ENCODE results near the gene NXPE2.
"Not testable (repeated sequence)": the region's sequence is repeated elsewhere in the genome, so short reads cannot be mapped to it uniquely, and the experiment has no call there.

The NXPE2 gene

DNA sequence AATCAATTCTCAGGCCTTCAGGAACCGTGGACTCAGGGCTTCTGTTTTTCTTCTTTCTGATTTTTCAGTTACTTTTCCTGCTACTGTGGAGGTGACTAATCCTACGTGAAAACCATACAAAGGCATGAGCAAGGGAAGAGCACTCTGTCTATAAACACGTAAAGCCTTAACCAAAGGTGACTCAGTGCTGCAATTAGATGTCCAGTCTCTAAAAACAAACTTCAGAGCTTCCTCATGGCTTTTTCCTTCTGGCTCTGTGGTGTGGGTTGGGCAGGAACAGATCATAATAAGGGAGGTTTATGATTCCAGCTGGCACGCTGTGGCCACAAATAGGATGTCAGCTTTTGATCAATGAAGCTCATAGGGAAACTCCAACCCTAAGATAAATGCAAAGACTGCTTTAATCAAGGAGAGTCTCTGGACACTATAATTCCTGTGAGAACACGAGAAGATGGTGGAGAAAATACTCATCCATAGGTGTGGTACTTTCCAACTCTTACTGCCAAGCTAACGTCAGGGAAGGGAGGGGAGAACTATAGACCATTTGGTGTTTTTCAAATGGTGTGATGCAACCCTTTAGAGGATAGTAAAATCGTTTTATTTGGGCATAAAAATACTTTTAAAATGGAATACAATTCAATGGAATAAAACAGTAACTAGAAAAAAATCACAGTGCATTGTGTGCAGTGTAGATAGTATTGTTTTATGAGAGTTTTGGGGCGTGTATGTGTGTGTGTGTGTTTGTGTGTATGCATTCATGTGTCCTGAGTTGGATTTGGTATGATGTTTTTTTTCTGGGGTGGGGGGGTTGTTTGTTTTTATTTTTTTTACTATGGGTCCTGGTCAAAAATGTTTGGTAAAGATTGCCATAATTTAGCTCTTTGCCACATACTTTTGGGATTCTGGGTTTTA is at the start of gene NXPE2:
Gene NXPE2, plus strand, starts transcription at position 403 of the 912 bp plus-strand sequence. Its CDS starts 49 bp downstream, at position 452.
- no peak for DNase-seq

DNA sequence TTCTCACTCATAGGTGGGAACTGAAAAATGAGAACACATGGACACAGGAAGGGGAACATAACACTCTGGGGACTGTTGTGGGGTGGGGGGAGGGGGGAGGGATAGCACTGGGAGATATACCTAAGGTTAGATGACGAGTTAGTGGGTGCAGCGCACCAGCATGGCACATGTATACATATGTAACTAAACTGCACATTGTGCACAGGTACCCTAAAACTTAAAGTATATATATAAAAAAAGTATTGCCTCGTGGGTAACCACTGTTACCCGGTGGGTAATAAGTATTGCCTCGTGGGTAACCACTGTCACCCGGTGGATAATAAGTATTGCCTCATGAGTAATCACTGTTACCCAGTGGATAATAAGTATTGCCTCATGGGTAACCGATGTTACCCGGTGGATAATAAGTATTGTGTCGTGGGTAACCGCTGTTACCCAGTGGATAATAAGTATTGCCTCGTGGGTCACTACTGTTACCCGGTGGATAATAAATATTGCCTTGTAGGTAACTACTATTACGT is 46.8 kb upstream of the NXPE2 start:
- DNase-seq = not testable (repeated sequence)

DNA sequence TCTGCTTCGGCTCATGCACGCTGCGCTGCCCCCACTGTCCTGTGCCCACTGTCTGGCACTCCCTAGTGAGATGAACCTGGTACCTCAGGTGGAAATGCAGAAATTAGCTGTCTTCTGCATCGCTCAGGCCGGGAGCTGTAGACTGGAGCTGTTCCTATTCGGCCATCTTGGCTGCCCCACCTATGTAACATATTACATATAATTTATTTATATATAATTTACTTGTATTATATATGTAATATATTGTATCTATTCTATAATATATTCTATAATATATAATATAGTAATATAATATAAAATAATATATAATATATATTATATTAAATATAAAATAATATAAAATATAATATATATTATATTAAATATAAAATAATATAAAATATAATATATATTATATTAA is 38.9 kb upstream of the NXPE2 start:
- DNase-seq = not testable (repeated sequence)

DNA sequence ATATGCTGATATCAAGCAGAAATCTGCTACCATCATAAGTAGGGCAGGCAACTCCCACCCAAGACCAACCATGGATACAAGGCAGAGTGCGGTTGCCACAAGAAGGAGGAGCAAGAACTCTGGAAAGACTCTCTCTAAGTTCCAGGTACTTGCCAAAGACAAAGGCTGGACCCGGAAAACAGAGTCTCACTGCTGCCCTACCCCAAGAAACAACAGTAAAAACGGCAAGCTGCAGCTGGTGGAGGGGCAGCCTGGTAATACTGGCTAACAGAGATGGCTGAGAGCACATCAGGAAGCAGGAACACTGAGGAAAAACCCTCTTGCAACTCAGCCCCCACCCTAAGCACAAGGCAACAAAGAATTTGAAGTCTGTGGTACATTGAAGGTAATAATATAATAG is 27.7 kb upstream of the NXPE2 start:
- DNase-seq = no peak

DNA sequence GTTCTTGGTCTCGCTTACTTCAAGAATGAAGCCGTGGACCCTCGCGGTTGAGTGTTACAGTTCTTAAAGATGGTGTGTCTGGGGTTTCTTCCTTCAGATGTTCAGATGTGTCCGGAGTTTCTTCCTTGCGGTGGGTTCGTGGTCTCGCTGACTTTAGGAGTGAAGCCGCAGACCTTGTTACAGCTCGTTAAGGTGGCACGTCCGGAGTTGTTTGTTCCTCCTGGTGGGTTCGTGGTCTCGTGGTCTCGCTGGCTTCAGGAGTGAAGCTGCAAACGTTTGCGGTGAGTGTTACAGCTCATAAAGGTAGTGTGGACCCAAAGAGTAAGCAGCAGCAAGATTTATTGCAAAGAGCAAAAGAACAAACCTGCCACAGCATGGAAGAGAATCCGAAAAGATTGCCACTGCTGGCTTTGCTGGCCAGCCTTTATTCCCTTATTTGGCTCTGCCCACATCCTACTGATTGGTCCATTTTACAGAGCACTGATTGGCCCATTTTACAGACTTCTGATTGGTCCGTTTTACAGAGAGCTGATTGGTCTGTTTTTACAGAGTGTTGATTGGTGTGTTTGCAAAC is 27.1 kb upstream of the NXPE2 start:
- no peak for DNase-seq

DNA sequence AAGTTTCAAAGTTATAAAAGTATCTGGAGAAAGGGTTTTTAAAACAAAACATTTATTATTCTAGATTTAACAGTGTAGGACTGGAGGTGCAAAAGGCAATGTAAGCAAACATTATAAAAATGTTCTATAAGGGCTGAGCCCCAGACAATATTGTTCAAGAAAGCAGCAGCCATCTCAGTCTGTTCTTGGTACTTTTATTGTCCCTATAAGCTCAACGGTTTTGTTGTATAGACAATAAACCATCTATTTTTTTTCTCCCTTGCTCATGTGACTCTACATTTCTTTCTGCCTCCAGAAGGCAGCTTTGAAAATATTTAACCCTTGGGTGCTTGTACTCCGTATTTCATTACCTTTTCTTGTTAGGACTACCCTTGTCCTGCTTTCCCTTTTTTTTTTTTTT is 25.2 kb upstream of the NXPE2 start:
- DNase-seq = no peak

DNA sequence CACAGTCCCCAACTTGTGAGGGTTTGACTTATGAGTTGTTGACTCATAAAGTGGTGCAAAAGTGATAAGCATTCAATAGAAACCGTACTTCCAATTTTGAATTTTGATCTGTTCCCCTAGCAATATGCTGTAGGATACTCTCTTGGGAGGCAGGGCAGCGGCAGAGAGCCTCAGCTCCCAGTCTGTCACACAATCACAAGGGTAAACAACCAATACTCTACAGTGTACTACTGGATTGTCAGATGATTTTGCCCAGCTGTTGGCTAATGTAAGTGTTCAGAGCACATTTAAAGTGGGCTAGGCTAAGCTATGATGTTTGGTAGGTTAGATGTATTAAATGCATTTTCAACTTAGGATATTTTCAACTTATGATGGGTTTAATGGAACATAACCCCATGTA is 13.7 kb upstream of the NXPE2 start:
- no peak for DNase-seq

DNA sequence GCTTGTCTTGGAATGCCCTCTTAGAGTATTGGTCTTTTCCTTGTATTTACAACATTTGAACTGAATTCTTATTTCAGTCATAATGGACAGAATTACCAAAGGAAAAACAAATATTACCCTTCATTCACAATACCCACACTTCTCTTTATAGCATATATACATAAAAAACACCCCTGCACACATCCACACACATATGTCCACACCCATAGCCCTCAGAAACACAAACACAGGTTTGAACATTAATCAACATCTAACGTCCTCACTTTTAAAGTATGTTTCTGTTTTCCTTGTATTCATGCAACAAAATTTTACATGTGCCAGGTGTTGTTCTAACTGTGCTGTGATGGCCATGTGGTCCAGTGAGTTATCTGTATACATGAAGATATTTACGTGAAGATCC is 11.6 kb upstream of the NXPE2 start:
- no peak for DNase-seq

DNA sequence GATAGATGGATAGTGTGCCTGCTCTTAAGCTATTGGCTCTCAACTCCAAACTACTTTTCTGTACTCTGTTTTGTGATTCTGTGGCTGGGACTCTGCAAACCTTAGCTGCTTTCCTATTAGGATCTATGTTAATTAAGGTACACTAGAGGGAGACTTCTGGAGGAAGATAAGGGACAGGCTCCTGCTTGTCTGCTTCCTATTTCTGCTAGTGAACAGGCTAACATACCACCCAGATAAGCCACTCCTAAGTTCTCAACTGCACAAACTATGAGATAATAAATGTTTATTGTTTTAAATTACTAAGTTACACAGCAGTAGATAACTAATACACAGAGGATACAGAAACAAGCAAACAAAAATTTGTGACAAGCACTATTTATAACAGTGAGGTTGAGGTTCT is 10.2 kb upstream of the NXPE2 start:
- no peak for DNase-seq

DNA sequence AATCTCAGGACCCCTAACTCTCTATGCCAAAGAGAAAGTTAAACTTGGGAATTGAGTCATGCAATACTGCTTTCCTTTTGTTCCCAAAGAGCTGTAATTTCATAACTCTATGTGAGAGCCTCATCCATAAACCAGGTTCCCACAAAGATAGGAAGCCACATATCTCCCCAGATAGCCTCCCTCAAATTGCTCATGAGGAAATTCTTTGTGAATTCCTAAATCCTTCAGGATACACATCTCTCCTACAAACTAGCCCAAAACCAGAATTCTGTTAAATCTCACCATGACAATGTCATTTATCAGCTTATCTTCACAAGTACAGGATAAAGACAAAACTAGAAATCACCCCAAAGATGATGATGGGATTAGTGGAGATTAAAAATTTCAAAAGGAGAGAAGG is 4.7 kb upstream of the NXPE2 start:
- DNase-seq = no peak

DNA sequence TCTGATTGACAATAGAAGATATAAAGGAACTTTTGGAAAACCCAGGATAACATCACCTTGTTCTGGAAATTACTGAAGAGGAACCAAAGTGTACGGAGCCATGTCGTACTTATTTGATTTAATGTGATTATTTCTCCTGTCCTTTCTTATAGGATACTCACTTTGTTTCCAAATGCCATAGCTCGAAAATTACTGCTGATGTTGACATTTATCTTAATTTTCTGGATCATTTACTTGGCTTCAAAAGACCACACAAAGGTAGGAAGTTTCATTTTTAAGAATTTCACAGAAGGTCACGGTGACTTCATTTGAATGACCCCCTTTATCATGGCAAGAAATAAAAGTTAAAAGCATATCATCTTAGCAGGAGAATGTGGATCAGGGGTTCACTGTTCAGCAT is 1.2 kb downstream of the NXPE2 start:
- DNase-seq = no peak

DNA sequence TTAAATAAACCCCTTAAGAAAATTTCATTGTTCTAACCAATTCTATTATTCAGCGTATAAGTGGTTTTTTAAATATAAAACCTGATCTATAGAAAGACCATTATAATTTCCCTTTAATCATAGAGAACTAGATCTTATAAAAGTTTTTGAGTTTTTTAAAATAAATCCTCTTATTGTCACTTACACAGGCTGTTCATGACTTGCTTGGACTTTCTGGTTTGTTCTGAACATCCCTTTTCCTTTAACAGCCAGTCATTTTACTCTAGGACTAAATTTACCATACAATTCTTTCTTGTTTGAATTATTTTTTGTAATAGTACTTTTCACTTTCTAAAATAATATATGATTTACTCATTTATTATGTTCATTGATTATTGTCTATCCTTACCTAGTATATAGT is 4.7 kb downstream of the NXPE2 start:
- DNase-seq = no peak

DNA sequence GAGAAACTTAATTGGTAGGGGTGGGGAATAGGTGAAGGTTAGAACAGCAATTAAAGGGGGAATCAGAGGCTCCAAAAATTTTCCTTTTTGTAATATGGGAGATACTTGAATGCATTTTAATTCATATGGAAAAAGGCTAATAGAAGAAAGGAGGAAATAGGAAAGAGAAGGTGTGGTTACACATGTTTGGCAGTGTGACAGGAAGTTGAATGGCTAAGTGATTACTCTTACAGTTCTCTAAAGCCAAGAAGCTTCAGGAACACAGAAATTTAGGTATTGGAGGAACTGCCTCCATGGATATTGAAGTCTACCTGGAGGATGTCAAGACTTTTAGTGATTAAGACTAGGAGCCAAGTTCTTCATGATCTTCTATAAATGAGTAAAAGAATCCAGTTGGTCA is 6.3 kb downstream of the NXPE2 start:
- no peak for DNase-seq

DNA sequence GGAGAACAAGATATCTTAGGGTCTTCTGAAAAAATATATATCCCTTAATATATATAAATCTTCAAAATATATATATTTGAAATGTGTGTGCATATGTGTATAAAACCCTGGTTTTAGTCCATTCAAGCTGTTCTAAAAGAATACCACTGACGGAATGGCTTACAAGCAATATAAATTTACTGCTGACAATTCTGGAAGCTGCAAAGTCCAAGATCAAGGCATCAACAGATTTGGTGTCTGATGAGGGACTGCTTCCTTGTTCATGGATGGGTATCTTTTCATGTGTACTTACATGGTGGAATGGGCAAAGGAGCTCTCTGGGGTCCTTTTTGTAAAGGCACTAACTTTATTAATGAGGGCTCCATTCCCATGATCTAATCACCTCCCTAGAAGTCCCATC is 6.8 kb downstream of the NXPE2 start:
- DNase-seq = no peak

DNA sequence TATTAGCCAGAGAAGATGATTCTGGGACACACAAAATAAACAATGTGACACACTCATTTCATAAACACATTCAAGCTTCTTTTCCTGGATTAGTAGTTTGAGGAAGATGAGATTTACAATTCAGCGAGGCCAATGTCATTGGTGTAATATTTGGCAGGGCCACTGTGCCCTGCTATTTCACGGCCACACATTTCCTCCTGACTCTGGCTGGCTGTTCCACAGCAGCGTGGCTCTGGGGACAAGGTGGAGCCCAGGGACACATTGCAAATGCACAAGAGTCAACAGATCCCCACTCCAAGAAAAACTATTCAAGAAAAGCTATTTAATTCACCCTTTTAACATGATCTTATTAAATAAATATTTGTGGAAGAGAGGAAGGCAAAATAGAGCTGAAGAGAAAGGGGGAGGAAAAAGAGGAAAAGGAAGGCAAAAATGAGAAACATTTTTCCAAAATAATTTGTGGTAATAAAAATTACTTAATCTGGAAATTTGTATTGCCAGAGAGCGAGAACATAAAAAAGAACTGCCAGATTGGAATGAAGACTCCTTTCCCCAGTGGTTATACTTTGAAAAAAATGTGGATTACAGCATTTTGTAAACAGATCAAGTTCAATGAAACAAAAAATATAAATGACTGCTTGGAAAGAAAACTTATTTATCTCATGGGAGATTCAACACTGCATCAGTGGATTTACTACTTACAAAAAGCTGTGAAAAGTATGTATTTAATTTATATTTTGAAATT is 27.1 kb downstream of the NXPE2 start:
- DNase-seq = no peak

DNA sequence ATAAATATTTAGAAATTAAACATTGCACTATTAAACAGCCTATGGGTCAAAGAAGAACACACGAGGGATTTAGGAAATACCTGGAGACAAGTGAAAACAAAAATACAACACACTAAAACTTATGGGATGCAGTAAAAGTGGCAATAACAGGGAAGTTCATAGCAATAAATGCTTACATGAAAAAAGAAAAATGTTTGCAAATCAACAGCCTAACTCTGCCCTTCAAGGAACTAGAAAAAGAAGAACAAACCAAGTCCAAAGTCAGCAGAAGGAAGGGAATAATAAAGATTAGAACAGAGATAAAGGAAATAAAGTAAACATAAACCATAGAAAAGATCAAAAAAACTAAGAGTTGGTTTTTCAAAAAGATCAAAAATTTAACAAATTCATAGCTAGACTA is 31.6 kb downstream of the NXPE2 start:
- DNase-seq = no peak

DNA sequence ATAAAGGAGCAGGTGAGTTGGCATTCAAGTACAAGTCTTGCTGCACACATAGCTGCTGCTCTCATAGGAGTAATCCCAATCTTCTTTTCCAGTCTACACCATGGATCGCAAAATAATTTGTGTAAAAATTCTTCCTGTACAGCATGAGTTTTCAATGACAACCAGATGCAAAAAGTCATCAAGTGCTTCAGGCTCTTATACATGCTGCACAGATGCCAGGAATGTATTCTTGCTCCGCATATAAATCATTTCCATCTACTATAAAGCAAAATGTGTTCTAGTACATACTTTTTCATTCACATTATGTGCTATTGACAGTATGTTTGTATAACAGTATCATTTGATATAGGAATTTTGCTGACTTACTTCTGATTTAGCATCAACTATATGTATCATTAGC is 35.4 kb downstream of the NXPE2 start:
- no peak for DNase-seq

DNA sequence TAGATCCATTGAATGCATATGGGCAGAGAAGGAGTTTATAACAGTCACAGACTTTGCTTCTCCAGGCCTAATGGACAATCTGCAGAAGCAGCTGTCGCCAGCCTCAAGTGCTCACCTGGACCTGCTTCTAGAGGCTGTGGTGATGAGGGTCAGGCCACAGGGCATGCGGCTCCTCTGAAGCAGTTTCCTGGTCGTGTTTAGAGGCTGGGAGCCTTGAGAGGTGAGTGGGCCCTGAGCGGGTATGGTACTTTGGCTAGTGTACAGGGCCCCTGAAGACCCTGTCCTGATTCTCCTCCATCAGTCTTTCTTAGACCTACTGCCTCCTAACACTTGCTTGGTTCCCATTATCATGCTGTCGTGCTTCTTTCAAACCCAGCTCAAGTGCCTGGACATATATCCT is 41.2 kb downstream of the NXPE2 start:
- no peak for DNase-seq

DNA sequence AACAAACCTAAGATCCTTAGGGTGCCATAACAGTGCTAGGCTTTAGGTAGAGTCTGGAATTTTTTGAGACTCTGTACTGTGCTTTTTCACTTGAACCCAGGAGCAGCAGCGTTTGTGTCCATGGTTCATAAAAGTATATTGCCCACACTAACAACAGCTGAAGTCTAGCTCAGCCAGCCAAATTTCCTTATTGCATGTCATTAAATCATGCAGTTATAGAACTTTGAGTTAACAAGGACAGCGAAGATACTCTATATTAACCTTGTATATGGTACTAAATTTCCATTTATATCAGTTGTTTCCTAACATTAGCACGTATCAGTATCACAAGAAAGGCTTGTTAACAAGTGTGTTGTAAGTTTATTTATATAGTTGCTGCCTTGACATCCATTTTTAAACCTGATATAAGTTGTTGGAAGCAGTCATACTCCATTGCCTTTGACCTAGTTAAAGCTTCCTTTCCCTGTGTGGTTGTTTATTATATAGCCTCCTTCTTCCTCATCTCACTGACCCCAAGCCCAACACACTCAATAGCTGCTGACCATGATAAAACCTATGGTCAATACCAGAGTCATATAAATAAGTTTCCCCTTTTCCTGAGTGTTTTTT is 46.7 kb downstream of the NXPE2 start:
- no peak for DNase-seq

DNA sequence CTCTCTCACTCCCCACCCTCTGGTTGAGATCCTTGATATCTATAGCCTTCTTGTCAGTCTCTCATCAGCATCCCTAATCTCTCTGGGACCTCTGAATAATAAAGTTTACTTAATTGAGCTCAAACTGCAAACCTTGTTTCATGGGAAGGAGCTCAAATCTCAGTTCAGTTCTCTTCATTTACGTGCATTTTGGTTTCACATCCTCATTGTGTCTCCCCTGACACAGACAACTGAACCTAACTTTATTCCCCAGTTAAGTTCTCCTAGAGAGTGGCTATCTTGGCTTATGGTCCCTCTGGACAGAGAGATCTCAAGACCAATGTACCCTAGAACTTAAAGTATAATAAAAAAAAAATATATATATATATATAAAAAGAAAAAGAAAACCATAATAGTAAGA is 47.3 kb downstream of the NXPE2 start:
- no peak for DNase-seq

DNA sequence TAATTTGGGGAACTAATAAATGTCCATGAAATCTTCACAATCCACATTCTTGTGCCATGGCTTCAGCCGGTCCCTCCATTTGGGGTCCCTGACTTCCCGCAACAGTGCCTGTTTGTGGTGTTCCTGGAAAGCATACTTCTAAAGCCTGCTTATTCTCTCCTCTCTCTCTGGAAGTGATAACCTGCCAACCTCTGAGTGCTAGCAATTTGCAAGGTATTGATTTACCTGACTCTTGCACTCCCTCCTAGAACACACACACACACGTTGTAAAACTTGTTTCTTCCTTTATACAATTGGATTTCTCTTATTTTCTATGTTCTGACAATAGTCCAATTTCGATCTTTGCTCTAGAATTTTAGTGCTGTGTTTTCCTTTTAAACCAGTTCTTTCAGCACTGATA is 58.5 kb downstream of the NXPE2 start:
- DNase-seq = no peak

DNA sequence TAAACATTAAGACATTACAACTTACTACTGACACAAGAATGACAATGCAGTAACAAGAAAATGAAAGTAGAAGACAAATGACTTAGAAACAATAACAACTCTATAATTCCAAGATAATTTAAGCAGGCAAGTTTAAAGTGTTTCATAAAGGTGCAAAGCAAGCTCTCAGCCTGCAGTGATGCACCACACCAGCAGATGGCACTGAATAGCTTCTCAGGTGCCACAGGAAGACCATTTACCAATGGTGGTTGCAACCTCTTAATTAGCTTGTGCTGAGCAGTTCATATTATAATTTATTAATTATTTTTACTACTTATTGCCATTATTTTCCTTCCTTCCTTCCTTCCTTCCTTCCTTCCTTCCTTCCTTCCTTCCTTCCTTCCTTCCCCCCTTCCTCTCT is 60.6 kb downstream of the NXPE2 start:
- no peak for DNase-seq

DNA sequence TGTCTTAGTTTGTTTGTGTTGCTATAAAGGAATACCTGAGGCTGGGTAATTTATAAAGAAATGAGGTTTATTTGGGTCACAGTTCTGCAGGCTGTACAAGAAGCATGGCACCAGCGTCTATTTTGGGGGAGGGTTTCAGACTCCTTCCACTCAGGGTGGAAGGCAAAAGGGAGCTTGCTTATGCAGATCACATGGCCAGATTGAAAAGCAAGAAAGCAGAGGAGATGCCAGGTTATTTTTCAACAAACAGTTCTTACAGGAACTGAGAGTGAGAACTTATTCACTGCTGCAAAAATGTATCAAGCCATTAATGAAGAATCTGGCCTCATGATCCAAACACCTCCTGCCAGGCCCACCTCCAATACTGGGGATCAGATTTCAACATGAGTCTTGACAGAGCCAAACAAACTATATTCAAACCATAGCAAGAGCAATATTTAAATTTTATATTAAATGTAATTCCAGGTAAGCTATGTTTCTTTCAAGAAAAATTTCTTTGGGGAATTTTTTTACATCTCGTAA is 66.9 kb downstream of the NXPE2 start:
- DNase-seq = no peak

All from stimulated activated naive CD4-positive, alpha-beta T cell treated with Interleukin-2 at 50 U/mL for 16 hours (primary cell).